ENCODE data around the gene RPRD1A. TPM values are rescaled to one million over a fixed set of nuclear protein-coding genes. Genes with fewer than 3 reads are reported as not detected.

The RPRD1A gene
- polyA plus RNA-seq, 1 of the 3 experiments (the other 2 are of a cell fraction), result 28.9 TPM

DNA sequence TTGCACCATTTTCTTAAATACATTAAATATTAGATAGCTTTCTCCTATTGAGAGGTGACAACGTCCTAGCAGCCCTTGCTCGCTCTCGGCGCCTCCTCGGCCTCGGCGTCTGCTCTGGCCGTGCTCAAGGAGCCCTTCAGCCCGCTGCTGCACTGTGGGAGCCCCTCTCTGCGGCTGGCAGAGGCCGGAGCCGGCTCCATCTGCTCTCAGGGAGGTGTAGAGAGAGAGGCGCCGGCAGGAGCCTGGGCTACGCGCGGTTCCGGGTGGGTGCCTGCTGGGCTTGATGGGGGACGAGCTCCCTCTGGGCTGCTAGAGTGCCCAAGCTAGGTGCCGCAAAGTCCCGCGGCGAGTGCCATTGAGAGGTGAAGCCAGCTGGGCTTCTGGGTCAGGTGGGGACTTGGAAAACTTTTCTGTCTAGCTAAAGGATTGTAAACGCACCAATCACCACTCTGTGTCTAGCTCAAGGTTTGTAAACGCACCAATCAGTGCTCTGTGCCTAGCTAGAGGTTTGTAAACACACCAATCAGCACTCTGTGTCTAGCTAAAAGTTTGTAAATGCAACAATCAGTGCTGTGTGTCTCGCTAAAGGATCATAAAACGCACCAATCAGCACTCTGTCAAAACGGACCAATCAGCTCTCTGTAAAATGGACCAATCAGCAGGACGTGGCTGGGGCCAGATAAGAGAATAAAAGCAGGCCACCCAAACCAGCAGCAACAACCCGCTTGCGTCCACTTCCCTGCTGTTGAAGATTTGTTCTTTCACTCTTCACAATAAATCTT, 3.1 kb downstream of the RPRD1A start:
- peaks cover 81% of the 10 kb centered on the region for H3K79me2 ChIP-seq (ENCODE audit: insufficient read depth)
- H3K9ac ChIP-seq, result no peak overlapping the region
- peaks cover 42% of the 10 kb centered on the region for H4K20me1 ChIP-seq (ENCODE audit: insufficient read depth)
- H3K36me3 ChIP-seq (replicated peaks in 1 of 2; ENCODE audit: control insufficient read depth in 1 of 2, insufficient read depth in 2 of 2, low read length in 1 of 2), result no peaks in the 10 kb centered on the region
- H3K4me2 ChIP-seq, result no peak overlapping the region
- no peak for DNase-seq
- ChIA-PET CTCF (interaction anchor here (0.9 to 1.6 kb wide), 6 partner anchors 29 to 308 kb away, joined by 3 read pairs; no protein-coding TSS in a partner anchor), POLR2A (no interaction called here)
- H3K9me2 ChIP-seq, result no peaks in the 10 kb centered on the region
- peaks cover 0 to 11% of the 10 kb centered on the region in 2 experiments; a peak in 2 of 4 replicates for H3K4me1 ChIP-seq (ENCODE audit: control insufficient read depth in 1 of 2, insufficient read depth in 2 of 2, low read depth in 1 of 2, low read length in 1 of 2)
- 92% methylated on average over 17 of the region's 31 CpGs for WGBS (ENCODE audit: low lambda C conversion rate)
- H3K27me3 ChIP-seq (ENCODE audit: insufficient read depth), result no peaks in the 10 kb centered on the region
- TF ChIP-seq, protein P1, sequence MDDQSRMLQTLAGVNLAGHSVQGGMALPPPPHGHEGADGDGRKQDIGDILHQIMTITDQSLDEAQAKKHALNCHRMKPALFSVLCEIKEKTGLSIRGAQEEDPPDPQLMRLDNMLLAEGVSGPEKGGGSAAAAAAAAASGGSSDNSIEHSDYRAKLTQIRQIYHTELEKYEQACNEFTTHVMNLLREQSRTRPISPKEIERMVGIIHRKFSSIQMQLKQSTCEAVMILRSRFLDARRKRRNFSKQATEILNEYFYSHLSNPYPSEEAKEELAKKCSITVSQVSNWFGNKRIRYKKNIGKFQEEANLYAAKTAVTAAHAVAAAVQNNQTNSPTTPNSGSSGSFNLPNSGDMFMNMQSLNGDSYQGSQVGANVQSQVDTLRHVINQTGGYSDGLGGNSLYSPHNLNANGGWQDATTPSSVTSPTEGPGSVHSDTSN (IDR thresholded peaks at IDR 0.05), result no peak
- TF ChIP-seq FOXJ3 (CRISPR knock-in tag; IDR thresholded peaks at IDR 0.05) (no peak), RCOR1 (IDR thresholded peaks at IDR 0.05; ENCODE audit: low read length) (no peak), FOXM1 (IDR thresholded peaks at IDR 0.05; ENCODE audit: low read depth) (no peak), CHD2 (IDR thresholded peaks at IDR 0.05; ENCODE audit: low read length, partially characterized antibody) (no peak), TCF12 (IDR thresholded peaks at IDR 0.05) (no peak), TEAD4 (IDR thresholded peaks at IDR 0.05; ENCODE audit: borderline replicate concordance, insufficient read depth) (no peak), JUND (IDR thresholded peaks at IDR 0.05) (no peak), TAF1 (IDR thresholded peaks at IDR 0.05; ENCODE audit: borderline replicate concordance, low read depth, low read length) (no peak), NRF1 (IDR thresholded peaks at IDR 0.05; ENCODE audit: low read depth, low read length) (no peak), MEF2A (IDR thresholded peaks at IDR 0.05; ENCODE audit: borderline replicate concordance, low read depth) (no peak)
- peaks cover 7% of the 10 kb centered on the region for H3F3A ChIP-seq (replicated peaks; ENCODE audit: insufficient read depth)
- H3K27ac ChIP-seq (ENCODE audit: low read depth in 2 of 2, low read length in 1 of 2), result no peak overlapping the region
- H3K4me3 ChIP-seq (ENCODE audit: low read depth in 2 of 2, low read length in 1 of 2), result no peak overlapping the region
- H2AFZ ChIP-seq (ENCODE audit: low read depth), result no peak overlapping the region
- H3K9me3 ChIP-seq, result no peaks in the 10 kb centered on the region

DNA sequence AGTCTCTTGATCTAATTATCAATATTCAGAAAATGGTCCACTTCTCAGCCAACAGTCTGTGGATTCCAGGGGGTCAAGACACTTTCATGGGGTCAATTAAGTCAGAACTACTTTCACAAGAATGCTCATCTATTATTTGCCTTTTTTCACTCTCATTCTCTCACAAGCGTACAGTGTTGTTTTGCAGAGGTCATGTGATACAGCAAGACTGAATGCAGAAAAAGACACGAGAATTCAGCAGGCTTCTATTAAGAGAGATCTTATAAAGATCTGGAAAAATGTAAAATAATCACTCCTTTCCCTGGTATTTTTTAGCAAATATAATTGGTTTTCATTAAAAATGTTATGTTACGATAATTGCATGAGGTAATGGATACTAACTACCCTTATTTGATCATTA, 8.7 kb downstream of the RPRD1A start:
- H3K9me3 ChIP-seq, result no peaks in the 10 kb centered on the region
- H3K9me2 ChIP-seq, result no peaks in the 10 kb centered on the region
- H3K9ac ChIP-seq, result no peak overlapping the region
- H3K4me1 ChIP-seq (ENCODE audit: control insufficient read depth in 1 of 2, insufficient read depth in 2 of 2, low read depth in 1 of 2, low read length in 1 of 2), result no peaks in the 10 kb centered on the region
- no peaks in the 10 kb centered on the region for H3K36me3 ChIP-seq (replicated peaks in 1 of 2; ENCODE audit: control insufficient read depth in 1 of 2, insufficient read depth in 2 of 2, low read length in 1 of 2)
- H3K4me3 ChIP-seq (ENCODE audit: low read depth in 2 of 2, low read length in 1 of 2), result no peak overlapping the region
- no peak overlapping the region for H3K4me2 ChIP-seq
- TF ChIP-seq GABPA (IDR thresholded peaks at IDR 0.05; ENCODE audit: low read depth), result no peak
- no peak for TF ChIP-seq TAF1 (IDR thresholded peaks at IDR 0.05; ENCODE audit: borderline replicate concordance, low read depth, low read length)
- TF ChIP-seq, protein P2, sequence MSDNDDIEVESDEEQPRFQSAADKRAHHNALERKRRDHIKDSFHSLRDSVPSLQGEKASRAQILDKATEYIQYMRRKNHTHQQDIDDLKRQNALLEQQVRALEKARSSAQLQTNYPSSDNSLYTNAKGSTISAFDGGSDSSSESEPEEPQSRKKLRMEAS (IDR thresholded peaks at IDR 0.05; ENCODE audit: low read depth), result no peak
- no peak for TF ChIP-seq TCF12 (IDR thresholded peaks at IDR 0.05)
- no peak for TF ChIP-seq CHD2 (IDR thresholded peaks at IDR 0.05; ENCODE audit: low read length, partially characterized antibody)
- no peak for TF ChIP-seq MXI1 (IDR thresholded peaks at IDR 0.05; ENCODE audit: low read depth, low read length)
- TF ChIP-seq RAD21 (IDR thresholded peaks at IDR 0.05; ENCODE audit: low read length), result no peak
- TF ChIP-seq RCOR1 (IDR thresholded peaks at IDR 0.05; ENCODE audit: low read length), result no peak
- TF ChIP-seq SIN3A (IDR thresholded peaks at IDR 0.05; ENCODE audit: borderline replicate concordance, low read depth, low read length), result no peak
- no peak for TF ChIP-seq GATA2 (CRISPR knock-in tag; IDR thresholded peaks at IDR 0.05)
- TF ChIP-seq MEF2A (IDR thresholded peaks at IDR 0.05; ENCODE audit: borderline replicate concordance, low read depth), result no peak
- TF ChIP-seq SMC3 (IDR thresholded peaks at IDR 0.05; ENCODE audit: low read depth, low read length), result no peak
- no peak for TF ChIP-seq EZH2phosphoT487 (IDR thresholded peaks at IDR 0.05; ENCODE audit: borderline replicate concordance, low read depth)
- TF ChIP-seq FOSL2 (IDR thresholded peaks at IDR 0.05; ENCODE audit: borderline replicate concordance, low read depth), result no peak
- TF ChIP-seq JUND (IDR thresholded peaks at IDR 0.05), result no peak
- TF ChIP-seq, protein P3, sequence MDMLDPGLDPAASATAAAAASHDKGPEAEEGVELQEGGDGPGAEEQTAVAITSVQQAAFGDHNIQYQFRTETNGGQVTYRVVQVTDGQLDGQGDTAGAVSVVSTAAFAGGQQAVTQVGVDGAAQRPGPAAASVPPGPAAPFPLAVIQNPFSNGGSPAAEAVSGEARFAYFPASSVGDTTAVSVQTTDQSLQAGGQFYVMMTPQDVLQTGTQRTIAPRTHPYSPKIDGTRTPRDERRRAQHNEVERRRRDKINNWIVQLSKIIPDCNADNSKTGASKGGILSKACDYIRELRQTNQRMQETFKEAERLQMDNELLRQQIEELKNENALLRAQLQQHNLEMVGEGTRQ (IDR thresholded peaks at IDR 0.05; ENCODE audit: borderline replicate concordance, low read depth, low read length), result no peak
- no peaks in the 10 kb centered on the region for H3K27me3 ChIP-seq (ENCODE audit: insufficient read depth)
- ChIA-PET POLR2A (no interaction called here), CTCF (no interaction called here)
- peaks cover 100% of the 10 kb centered on the region for H3K79me2 ChIP-seq (ENCODE audit: insufficient read depth)
- no peak overlapping the region for H3K27ac ChIP-seq (ENCODE audit: low read depth in 2 of 2, low read length in 1 of 2)
- no peaks in the 10 kb centered on the region for H3F3A ChIP-seq (replicated peaks; ENCODE audit: insufficient read depth)
- H4K20me1 ChIP-seq (ENCODE audit: insufficient read depth), result peaks cover 34% of the 10 kb centered on the region
- DNase-seq, result no peak
- no peak overlapping the region for H2AFZ ChIP-seq (ENCODE audit: low read depth)
- 95% methylated on average over 3 of the region's 3 CpGs for WGBS (ENCODE audit: low lambda C conversion rate)

All from SK-N-SH (cell line).